HepG2 (cell line): ENCODE results near the gene MEAK7. TPM values are rescaled to one million over a fixed set of nuclear protein-coding genes. Genes with fewer than 3 reads are reported as not detected.
A peak's percentile ranks its signal among the peaks of the same experiment; 100 is the strongest.

Source experiments
- ARNT ChIP-seq: fragments of 450-650 bp; IDR thresholded peaks from 2 replicates; pipeline ENCODE4 v1.6.1; 2017
- ETS1 ChIP-seq: sonication (generic); formaldehyde crosslinking; IDR thresholded peaks from 2 replicates; pipeline ENCODE4 v1.4.0; 2020; ENCODE audit warnings: missing genetic modification reagents
- FOXP4 ChIP-seq: sonication (generic); formaldehyde crosslinking; IDR thresholded peaks from 2 replicates; pipeline ENCODE4 v1.4.0; 2020; ENCODE audit warnings: missing genetic modification reagents
- HNF1B ChIP-seq: sonication (generic); formaldehyde crosslinking; IDR thresholded peaks from 2 replicates; pipeline ENCODE4 v1.5.1; 2020; ENCODE audit warnings: mild to moderate bottlenecking, moderate library complexity, missing genetic modification reagents
- MTERF4 ChIP-seq: sonication (generic); formaldehyde crosslinking; IDR thresholded peaks from 2 replicates; pipeline ENCODE4 v1.8.0; 2023; ENCODE audit warnings: mild to moderate bottlenecking, missing genetic modification reagents
- NFKB2 ChIP-seq: sonication (generic); formaldehyde crosslinking; IDR thresholded peaks from 2 replicates; pipeline ENCODE4 v1.4.0; 2020; ENCODE audit warnings: missing genetic modification reagents, borderline replicate concordance
- PATZ1 ChIP-seq: sonication (generic); formaldehyde crosslinking; IDR thresholded peaks from 2 replicates; pipeline ENCODE4 v1.4.0; 2020; ENCODE audit warnings: missing genetic modification reagents
- RARG ChIP-seq: sonication (generic); formaldehyde crosslinking; IDR thresholded peaks from 2 replicates; pipeline ENCODE4 v1.4.0; 2020; ENCODE audit warnings: low read depth, mild to moderate bottlenecking, missing genetic modification reagents
- ZKSCAN1 ChIP-seq: fragments of 150-350 bp; IDR thresholded peaks from 2 replicates; pipeline ENCODE4 v1.6.1; 2014; ENCODE audit warnings: low read length
- ZKSCAN5 ChIP-seq: sonication (generic); formaldehyde crosslinking; IDR thresholded peaks from 2 replicates; pipeline ENCODE4 v1.5.1; 2020; ENCODE audit warnings: mild to moderate bottlenecking, missing genetic modification reagents
- ZNF263 ChIP-seq: sonication (generic); formaldehyde crosslinking; IDR thresholded peaks from 2 replicates; pipeline ENCODE4 v1.4.0; 2020; ENCODE audit warnings: missing genetic modification reagents
- ZNF766 ChIP-seq: sonication (generic); formaldehyde crosslinking; IDR thresholded peaks from 2 replicates; pipeline ENCODE4 v1.5.0; 2020; ENCODE audit warnings: missing genetic modification reagents, borderline replicate concordance
- ZNF776 ChIP-seq: sonication (generic); formaldehyde crosslinking; IDR thresholded peaks from 2 replicates; pipeline ENCODE4 v1.4.0; 2020; ENCODE audit warnings: mild to moderate bottlenecking, missing genetic modification reagents
- ZNF891 ChIP-seq: sonication (generic); formaldehyde crosslinking; IDR thresholded peaks from 2 replicates; pipeline ENCODE4 v1.5.0; 2020; ENCODE audit warnings: mild to moderate bottlenecking, missing genetic modification reagents
- polyA plus RNA-seq, 8 experiments: library from polyadenylated mRNA; depleted of rRNA in 3 of 8; stranded (reverse) in 7 of 8; unstranded in 1 of 8; fragments of >200 nt; fragmentation: Illumina TruSeq in 4 of 8; extraction: Trizol in 4 of 8; gene quantifications; 2 replicates each; pipeline versions ENCODE4 v1.2.1 to v1.2.3, GENCODE V29; 2011 to 2016; ENCODE audit warnings: low read depth in 4 of 8, missing spikeins in 1 of 8, mixed read lengths in 1 of 8; ENCODE audit not compliant: insufficient read depth in 1 of 8
- total RNA-seq, 5 experiments: library from RNA; depleted of rRNA; stranded (reverse); fragments of >200 nt; fragmentation: Illumina TruSeq; extraction: Trizol; gene quantifications; 2 replicates each; pipeline ENCODE4 v1.2.3, GENCODE V29; 2016; ENCODE audit warnings: low read depth in 1 of 5

The MEAK7 gene
- total and polyA plus RNA-seq, 2 of the 13 experiments (the other 11 are each of a cell fraction or from before 2014, with no cell fraction given) = 11.8 to 14.7 TPM

- no peak; the same call in 1 of the 2 replicates for TF ChIP-seq PATZ1 (CRISPR knock-in tag)
- no peak for TF ChIP-seq ZKSCAN5
- no peak for TF ChIP-seq NFKB2 (CRISPR knock-in tag)
- peak; percentile 60; the same call in 1 of the 2 replicates for TF ChIP-seq HNF1B (CRISPR knock-in tag)
- peak; percentile 76; the same call in 1 of the 2 replicates for TF ChIP-seq MTERF4 (CRISPR knock-in tag)
- no peak for TF ChIP-seq ZKSCAN1
- TF ChIP-seq ZNF776 (CRISPR knock-in tag) = peak; percentile 23; the same call in 1 of the 2 replicates
- TF ChIP-seq RARG (CRISPR knock-in tag) = no peak
- TF ChIP-seq ZNF263 = peak; percentile 69
- TF ChIP-seq ETS1 (CRISPR knock-in tag) = no peak
- TF ChIP-seq ZNF891 (CRISPR knock-in tag) = no peak; the same call in 1 of the 2 replicates
- TF ChIP-seq ARNT = no peak
- TF ChIP-seq ZNF766 (CRISPR knock-in tag) = no peak
- no peak for TF ChIP-seq FOXP4
Observed at GRCh38 chr16:84504420-84505248, at the start of gene MEAK7 (continued).
